GM21576 (cell line): ENCODE measurements around the gene NTN1.

Experiments used
- ATAC-seq: cut with Tn5 transposase; IDR thresholded peaks from one replicate; pipeline ENCODE4 v1.9.1; 2021; ENCODE audit warnings: mild to moderate bottlenecking, moderate library complexity; ENCODE audit not compliant: unreplicated experiment

The NTN1 gene

DNA sequence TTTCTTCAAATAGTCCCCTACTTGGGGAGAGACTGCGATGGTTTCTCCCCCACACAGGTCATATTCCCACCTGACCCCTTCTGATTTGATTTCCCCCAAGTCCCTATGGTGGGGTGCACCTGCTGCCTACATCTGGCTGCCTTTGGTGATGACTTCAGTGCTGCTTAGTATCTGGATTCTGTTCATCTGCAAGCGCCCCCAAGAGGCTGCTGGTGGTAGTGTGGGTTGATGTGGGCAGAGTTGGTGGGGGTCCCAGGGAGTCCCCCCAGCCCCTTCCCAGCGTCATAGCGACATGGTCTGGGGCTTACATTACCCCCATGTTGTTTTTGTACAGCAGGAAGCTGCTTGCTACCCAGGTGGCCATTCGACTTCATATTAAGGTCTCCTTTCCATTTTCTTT is 99.2 kb downstream of the NTN1 start:
- no peak for ATAC-seq

DNA sequence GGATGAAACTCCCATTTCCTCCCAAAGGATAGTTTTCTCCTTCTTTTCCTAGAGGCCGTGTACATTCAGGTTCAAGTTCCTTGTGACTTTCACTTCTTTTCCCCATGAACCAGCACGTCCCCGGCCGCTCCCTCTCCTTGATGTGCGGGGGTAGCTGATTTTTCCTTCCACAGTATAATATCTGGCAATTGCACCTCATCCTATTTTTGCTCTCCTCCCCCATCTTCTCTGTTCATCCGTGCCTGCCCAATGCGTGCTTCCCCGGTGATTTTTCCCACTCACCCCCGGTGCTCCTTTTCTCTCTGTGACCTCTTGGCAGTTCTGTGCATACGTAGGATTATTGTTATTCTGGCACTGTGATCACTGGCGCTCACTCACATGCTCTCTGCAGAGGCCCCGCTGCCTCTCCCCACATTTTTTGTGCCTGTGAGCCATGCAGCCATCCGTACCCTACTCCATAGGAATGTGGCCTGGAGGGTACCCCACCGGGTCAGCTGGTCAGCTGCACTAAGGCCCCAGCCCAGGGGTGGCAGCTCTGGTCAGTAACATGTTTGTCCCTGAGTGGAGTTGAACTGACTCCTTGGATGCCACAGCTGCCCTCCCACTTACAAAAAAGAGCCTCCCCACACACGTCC is 100.0 kb downstream of the NTN1 start:
- no peak for ATAC-seq

DNA sequence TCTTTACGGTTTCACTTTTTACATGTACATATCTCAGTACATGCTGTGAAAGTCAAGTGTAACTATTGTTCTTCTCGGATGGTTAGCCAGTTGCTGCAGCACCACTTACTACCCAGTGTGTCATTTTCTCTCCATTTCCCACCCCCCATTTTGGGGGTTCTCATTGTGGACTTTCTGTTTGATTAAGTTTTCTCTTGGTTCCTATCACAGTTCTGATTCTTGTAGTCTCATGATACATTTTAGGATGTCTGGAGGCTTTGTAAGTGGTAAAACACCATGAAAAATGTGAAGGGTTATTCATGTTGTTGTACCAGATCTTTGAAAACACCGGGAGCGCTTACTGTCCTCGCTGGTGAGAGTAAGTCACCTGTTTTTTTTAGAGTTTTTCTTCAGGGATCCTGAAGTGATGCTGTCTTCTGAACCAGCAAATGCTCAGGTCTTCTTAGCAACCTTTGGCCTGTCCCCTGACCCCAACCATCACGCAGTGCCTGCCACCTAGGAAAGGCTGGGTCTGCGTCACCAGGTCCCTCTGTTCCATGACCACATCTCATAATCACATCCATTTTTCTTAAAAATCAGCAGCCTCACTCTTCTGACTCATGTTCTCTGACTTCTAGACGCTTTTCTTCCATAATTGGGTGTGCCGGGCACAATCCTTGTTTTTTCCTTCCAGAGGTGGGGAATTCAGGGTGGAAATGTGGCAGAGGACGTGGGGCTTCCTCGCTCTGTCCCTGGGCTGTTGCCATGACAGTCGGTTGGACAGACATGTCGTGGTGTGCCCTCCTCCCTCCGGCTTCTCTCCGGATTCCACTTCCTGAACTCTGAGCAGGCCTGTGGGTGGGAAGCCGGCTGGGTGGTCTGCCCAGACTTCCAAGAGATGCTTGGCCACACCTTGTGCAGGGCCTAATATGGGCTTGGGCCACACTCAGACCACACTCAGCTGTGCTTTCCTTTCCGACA is 102.6 kb downstream of the NTN1 start:
- no peak for ATAC-seq

DNA sequence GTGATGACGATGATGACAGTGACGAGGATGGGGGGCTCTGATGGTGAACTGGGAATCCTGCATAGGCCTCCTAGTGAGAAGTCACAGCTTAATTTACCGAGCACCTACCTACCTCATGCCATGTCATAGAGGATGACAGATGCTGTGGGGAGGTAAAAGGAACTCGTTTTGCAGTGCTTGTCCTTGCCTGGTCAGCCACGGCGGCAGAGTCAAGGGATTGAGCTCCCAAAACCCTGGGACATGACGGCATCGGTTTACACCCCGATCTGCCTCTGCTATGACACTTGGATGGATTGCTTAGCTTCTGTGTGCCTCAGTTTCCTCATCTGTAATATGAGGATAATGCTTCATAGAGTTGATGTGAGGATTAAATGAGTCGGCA is 103.2 kb downstream of the NTN1 start:
- ATAC-seq = no peak

DNA sequence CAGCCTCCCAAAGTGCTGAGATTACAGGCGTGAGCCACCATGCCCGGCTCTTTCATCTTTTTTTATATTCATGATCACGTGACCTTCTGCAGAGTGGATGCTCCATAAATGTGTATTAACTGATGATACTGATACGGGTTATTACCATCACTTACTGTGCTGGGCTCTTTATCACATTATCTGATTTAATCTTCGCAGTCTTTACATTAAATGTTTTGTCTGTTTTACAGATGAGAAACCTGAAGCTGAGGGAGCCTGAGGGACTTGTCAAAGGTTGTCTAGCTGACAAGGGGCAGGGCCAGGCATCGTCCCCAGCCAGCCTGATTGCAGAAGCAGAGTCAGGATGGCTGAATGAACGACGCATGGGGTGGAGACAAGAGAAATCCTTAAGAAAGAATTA is 104.4 kb downstream of the NTN1 start:
- ATAC-seq = no peak

DNA sequence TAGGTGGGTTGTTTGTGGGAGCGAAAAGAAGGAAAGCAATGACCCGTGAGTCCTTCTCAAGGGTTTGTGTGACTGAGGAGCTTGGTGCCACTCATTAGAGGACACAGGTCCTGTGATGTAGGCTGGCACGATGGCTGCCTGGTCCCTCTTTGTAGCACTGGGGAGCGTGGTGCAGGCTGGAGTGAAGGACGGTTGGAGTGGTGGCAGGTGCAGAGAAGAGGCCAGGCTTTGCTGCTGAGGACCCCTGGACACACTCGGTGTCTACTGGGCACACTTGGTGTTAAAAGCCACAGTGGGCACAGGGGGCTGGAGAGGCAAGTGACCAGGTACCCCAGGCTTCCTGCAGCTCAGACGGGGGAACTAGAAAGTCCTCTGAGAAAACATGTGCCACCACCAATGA is 106.0 kb downstream of the NTN1 start:
- no peak for ATAC-seq

DNA sequence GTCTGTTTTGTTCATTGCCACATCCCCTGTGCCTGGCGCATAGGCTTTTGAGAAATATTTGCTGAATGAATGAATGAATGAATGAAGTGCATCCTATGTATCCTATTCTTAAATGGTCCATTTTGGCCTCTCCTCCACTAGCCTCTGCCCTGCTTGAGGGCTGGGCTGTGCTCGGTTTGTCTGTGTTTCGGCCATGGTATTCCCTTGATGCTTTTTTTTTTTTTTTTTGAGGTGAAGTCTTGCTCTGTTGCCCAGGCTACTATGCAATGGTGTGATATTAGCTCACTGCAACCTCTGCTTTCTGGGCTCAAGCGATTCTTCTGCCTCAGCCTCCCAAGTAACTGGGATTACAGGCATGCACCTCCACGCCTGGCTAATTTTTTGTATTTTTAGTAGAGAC is 110.1 kb downstream of the NTN1 start:
- ATAC-seq = no peak

DNA sequence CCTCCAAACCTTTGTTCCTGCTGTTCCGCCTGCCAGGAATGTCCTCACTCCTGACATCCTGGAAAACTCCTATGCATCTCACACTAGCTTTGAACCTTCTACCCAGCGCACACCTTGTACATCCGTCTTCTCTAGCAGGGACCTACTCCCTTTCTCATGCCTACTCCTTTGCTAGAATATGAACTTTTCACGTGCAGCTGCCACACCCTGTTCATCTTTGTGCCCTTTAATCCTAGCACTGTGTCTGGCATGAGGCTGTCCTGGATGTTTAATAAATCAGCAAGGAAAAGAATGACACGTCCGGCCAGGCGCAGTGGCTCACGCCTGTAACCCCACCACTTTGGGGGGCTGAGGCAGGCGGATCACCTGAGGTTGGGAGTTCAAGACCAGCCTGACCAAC is 111.0 kb downstream of the NTN1 start:
- no peak for ATAC-seq

DNA sequence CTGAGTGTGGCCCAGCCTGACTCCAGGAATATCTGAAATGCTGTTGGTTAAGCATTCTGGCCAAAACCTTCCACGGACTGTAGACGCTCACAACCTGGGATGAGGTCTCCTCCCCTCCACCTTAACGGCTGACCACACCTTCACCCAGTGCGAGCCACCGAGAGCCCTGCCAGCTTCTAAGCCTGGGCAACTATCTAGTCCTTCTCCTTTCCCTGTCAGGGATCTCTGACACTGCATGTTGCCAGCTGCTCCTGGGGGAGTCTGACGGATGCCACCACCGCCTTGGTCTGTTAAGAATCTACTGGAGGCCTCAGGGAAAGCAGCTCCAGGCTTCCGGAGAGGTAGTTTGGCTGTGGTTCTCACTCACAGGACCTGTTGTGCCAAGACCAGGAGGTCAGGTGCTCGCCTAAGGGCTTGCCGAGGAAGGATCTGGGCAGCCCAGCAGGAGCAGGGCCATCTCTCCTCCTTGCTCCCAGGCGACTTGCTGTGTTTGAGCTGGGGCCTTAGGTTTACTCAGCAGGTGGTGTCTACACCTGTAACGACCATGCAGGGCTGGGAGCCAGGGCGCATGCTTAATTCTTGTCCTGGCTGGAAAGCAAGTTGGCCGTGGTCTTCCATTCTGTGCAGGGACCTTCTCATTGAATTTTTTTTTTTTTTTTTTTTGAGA is 111.8 kb downstream of the NTN1 start:
- ATAC-seq = no peak

DNA sequence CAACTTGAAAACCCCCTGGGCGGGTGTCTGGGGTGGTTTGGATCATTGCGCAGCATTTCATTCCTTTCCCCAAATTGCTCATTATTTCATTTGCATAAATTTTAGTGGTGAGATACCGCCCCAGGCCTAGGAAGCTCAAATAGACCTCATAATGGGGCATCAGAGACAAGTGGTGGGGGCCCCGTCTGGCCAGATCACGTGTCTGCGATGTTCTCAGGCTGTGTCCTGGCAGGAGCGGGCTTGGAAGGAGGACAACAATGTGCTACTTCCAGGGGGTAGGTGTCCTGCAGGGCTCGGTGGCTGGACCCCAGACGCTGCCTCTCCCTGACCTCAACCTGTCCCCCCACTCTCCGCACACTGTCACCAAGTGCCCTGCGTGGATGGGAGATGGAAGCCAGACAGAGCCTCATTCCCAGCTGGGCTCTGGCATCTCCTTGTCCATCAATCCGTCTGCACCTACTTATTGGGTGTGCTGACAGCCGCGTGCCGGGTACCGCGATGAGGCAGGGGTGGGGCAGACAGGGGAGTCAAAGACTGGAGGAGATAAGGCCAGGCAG is 116.9 kb downstream of the NTN1 start:
- no peak for ATAC-seq

DNA sequence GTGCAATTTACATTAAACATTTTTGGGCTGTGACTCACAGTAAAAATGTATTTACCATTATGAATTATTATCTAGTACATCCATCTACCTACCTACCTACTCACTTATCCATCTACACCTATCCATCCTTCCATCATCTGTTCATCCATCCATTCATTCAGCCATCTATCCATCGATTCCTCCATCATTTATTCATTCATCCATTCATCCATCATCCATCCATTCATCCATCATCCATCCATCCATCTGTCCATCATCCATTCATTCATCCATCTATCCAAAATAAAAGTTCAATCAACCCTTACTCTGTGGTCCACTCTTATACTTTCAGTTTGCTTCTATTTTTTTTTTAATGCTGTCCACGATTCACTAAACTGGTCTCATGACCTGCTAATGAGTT is 118.4 kb downstream of the NTN1 start:
- ATAC-seq = no peak

DNA sequence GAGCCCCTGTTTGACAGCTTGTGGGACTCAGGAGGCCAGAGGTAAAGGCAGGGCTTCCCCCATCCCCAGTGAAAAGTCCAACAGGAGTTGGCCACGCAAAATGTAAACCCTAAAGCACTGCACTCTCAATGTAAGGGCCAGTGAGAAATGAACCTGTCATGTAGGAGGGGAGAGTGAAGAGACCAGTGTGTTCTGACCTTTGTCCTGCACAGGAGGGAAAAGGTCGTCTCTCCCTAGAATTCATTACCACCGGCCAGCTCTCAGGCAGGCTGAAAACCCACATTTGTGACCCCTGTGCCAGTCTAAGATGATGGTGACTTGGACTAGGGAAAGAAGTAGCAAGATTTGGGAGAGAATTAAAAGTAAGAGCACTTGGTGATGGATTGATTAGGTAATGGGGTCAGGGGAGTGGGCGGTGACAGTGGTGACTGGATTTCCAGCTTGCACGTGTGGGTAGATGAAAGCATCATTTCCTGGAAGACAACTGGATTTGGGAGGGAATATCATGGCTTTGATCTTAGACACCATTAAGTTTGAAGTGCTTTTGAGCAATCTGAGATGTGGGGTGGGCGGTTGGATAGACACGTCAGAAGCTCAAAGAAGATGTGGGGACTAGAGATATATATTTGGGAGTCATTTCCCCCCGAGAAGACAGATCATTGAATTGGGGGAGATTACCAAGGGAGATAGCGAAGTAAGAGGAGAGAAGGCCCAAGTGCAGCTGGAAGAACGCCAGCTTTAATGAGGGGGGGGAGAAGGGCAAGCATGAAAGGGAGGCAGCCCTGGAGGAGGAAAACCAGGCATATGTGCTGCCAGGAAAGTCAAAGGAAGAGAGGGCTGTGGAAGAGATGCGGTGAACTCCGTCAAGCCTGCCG is 119.5 kb downstream of the NTN1 start:
- no peak for ATAC-seq

DNA sequence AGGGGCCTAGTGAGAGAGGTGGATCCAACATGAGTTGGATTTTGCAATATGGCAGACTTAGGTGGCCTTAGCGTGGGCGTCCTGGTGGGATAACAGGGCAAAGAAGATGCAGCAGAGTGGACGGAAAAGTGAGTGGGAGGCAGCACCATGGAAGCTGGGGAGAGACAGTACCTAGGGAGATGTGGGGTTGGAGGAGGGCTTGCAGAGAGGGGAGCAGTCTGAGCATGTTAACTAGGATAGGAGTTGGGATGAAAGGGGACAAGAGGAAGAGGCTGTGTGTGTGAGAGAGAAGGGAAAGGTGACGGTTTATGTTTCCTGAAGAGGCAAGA is 120.1 kb downstream of the NTN1 start:
- no peak for ATAC-seq

DNA sequence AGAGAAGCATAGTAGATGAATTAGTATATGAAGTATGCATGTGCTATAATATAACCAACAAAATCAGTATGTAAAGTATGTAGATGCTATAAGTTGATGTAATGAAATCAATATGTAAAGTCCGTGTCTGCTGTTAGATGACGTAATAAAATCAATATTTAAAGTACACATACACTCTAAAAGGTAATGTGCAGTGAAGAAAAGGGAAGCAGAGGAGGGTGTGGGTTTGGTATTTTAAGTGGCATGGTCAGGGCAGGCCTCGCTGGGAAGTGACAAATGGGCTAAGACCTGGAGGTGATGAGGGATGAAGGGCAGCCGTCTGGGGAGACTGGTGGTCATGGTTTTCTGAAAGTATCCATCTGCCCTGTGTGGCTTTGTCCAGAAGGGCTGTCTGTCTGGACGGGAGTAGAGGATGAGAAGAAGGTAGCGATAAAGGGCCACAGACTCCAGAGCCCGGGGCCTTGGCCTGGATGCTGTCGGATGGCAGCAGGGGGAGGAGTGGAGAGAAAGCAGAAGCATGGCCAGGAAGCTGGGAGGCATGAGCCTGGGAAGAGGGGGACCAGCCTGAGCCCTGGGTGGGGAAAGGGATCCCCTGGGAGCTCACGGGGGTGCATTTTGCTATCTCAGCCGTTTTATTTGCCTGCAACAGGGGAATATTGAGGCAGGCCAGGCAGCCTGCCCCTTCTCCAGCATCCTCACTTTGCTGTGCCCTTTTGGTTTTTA is 121.6 kb downstream of the NTN1 start:
- no peak for ATAC-seq

DNA sequence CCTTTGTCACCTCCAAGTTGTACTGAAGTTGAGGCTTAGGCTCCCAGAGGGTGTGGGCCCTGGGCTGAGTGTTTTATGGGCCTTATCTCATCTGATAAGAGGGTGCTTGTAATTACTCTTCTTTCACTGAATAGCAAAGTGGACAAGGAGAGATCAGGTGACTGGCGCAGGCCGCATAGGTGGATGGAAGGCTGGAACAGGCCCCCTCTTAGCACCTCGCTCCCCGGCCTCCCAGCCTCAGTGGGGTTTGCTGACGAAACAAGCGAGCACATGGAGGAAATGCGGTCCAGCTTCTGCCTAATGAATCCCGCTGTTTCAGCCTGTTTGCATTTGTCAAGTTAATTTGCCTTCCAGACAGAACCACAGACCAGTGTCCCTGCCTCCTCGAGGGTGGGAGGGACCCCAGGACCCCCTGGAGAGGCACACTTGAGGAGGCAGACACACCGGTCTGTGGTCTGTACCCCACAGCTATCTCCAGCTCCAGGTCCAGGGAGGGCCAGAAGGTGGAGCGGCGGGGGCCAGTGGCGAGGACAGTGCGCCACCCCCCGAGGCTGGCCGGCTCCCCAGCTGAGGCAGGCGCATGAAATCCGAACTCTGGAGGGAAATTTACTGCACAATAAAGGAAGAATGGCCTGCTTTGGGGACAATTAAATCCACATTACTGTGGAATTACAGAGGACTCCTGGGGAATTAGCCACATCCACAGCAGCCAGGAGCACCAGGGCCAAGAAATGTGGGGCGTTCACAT is 123.4 kb downstream of the NTN1 start:
- no peak for ATAC-seq

DNA sequence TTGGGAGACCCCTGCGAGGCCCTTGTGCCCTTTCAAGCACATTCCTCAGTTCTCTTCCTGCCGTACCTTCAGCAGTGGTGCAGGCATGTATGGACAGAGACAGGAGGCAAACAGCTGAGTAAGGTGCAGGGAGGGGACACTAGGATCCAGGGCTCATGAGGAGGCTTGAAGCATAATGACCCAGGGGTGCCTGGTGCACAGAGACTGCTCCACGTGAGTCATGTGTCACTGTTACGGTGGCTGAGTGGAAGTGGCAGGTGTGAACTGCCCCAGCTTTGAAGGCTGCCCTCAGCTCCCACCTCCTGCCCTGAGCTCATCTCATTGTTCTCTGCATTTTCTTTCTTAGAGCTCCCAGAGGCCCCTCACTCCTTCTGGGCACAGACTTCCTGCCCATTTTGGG is 124.8 kb downstream of the NTN1 start:
- no peak for ATAC-seq

DNA sequence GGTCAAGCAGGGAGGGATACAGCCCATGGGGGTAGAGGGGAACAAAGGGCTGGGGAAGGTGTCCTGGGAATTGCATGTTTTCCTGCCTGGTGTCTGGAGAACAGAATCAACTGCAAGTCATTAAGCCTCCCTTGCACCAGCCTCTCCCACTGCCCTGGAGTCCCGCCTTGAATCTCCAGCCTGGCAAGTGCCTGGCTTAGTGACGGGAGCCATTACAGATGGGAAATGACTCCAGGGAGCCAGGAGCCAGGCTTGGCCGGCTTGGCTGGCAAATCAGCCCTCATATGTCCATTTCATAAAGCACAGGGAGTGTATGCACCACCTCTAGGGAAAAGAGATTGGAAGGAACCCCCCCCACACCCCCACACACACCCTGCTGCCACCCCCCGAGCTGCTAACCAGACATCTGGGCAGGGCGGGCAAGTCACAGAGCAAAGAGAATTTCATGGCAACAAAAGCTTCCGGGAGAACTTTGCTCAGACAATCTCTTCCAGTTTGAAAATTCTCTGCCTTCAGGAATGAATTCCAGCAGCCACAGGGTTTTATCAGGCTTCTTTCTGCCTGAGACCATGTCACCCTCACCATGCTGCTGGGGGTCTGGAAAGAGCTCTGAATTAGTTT is 127.7 kb downstream of the NTN1 start:
- ATAC-seq = no peak

DNA sequence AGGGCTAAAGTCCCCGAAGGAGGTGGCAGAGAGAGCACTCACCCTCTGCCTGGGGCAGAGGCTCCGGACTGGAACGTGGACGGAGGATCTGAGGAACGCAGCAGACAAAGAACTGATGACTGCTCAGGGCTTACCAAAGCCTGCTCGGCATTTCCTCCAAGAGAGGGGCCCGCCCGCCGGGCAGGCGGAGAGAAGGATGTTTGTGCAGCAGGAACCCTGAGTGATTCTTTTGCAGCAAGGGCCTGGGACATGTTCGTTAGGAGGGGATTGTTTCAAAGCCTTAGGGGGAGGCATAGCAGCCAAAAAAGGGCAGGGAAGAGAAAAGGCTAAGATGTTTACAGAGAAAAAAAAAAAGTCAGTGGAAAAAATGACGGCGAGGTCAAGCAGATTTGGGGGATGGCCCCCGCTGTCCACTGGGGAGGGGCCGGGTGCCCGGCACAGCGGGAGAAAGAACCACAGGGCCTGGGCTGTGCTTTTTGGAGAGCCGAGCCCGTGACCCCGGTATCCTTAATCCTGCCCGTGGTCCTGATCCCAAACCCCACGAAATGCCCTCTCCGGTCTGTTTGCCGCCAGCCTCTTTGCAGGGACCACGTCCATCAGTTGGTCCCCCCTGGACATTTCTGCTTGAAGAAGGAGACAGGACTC is 129.3 kb downstream of the NTN1 start:
- no peak for ATAC-seq

DNA sequence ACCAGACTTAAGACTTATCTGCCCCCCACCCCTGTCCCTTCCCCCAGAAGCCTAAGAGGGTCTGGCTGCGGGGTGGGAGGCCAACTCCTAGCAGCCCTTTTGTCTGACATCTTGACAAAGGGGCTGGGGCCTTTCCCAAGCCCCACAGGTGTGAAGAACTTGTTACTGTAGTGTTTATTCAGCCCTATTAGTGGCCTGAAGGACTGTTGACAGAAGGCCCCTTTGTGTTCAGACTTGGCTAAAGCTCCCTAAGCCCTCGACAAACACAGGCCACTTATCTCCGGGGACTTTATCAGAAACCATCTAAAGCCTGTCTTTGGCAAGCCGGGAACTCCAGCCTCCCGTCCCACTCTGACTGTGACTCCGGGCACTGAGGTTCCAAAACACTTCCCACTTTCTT is 129.8 kb downstream of the NTN1 start:
- no peak for ATAC-seq
